Measurements from ENCODE around the gene RCSD1.
"Not testable (repeated sequence)": the region's sequence is repeated elsewhere in the genome, so short reads cannot be mapped to it uniquely, and the experiment has no call there.

RCSD1 gene

DNA sequence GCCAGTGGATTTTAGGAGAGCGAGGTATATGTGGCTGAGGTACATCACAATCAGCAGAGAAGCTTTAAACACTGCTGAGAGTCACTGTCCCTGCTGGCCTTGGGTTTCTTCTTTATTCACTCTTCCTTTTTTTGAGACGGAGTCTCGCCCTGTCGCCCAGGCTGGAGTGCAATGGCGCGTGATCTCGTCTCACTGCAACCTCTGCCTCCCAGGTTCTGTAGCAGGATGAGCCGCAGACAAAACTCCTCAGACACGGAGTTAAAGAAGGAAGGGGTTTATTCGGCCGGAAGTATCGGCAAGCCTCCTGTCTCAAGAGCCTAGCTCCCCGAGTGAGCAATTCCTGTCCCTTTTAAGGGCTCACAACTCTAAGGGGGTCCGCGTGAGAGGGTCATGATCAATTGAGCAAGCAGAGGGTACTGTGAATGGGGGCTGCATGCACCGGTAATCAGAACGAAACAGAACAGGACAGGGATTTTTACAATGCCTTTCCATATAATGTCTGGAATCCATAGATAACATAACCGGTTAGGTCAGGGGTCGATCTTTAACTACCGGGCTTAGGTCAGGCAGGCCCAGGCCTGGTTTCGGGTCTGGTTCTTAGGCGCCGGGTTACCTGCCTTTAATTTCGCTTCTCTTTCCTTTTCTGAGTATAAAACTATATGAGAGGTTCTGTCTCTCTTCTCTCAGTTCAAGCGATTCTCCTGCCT lies 89.8 kb downstream of the RCSD1 start:
- DNase-seq, result not testable (repeated sequence)

GRCh38 chr1:167720965-167721616 lies 91.1 kb downstream of the RCSD1 start:
- DNase-seq, result peak; percentile 19 to 56

GRCh38 chr1:167721617-167722151 lies 91.7 kb downstream of the RCSD1 start, which contains the start of gene MPZL1:
TSS of gene MPZL1 (plus strand) at chr1:167721982. CDS start at chr1:167722152, 170 bp downstream.
- peak; percentile 57 to 85 for DNase-seq

DNA sequence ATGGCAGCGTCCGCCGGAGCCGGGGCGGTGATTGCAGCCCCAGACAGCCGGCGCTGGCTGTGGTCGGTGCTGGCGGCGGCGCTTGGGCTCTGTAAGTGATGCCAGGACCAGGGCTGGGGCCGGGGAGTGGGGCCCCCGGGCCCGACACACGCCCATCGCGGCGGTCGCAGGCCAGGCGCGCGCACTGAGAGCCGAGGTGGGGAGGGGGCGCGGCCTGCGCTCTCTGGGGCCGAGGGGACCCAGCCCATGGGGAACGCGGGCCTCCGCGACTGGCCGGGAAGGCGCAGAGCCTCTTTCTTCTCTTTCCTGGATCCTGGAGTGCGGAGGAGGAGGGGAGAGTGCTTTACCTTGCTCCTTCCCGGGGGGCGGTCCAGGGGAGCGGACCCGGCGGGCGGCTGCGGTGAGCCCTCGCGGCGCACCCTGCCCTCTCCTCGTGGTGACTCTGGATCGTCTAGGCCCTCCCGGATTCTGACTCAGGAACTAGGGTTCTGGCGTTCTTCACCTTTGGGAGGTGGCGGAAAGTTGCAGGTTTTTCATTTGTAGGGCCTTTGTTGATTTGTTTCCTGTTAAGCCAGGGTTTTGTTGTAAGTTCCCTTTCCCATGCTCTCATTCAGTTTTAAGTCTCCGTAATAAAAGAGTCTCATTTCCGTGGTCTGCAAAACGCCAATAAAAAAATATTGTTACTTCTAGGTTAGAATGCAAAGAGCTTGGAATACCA lies 92.3 kb downstream of the RCSD1 start:
- DNase-seq, result peak in 1 of 2 experiments; percentile 47

DNA sequence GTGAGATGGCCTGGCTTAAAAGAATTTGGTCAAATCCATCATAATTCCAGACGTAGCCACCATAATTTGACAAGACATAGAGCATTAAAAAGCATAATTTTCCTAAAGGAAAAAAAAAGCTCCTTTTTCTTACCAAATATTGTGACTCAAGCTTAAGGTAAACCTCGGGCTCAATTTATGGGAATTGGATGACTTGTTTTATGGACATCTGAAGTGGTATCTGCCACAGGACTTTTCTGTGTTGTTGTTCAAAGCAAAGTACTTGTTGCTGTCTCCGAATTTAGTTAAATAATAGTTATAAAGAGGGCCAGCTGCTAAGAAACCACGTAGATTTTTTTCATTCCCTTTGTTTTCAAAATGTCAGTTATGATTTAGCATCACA lies 92.8 kb downstream of the RCSD1 start:
- no peak for DNase-seq

DNA sequence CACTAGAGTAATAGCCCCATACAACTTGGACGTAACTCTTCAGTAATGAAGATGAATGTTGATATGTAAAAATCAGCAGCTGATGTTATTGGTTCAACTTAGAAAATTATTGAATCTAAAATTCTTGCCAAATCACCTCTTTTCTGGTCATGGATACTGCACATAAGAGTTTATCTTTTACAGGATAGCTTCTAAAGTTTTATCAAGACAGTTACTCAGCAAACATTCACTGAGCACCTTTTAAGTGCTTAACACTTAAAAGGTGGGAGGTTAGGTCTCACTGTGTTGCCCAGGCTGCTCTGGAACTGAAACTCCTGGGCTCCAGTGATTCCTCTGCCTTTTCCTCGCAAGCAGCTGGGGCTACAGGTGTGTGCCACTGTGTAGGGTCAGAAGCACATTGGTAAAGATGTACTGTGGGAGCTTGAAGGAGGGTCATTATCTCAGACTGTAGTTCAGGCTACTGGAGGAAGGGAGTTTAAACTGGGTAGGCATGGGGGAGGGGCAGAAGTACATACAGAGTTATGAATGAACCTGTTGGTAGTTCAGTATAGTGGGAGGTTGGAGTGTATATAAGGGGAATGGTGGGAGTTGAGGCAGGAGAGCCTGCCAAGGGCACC lies 93.8 kb downstream of the RCSD1 start:
- DNase-seq, result no peak

GRCh38 chr1:167726008-167726407 lies 96.0 kb downstream of the RCSD1 start:
- no peak for DNase-seq

DNA sequence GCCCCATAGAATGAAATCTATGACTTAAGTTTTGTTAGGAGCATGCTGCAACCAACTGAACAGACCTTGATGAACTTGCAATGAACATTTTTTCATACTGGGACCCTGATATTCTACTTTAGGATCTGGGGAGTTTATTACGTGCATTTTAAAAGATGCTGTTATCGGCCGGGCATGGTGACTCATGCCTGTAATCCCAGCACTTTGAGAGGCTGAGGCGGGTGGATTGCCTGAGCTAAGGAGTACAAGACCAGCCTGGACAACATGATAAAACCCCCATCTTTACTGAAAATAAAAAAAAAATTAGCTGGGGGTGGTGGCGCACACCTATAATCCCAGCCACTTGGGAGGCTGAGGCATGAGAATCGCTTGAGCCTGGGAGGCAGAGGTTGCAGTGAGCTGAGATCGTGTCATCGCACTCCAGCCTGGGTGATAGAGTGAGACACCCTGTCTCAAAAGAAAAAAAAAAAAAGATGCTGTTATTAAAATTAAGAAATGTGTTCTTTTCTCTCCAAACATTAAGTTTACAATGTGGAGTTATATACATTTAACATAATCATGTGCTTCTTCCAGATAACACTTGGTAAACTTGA lies 98.9 kb downstream of the RCSD1 start:
- DNase-seq, result no peak

DNA sequence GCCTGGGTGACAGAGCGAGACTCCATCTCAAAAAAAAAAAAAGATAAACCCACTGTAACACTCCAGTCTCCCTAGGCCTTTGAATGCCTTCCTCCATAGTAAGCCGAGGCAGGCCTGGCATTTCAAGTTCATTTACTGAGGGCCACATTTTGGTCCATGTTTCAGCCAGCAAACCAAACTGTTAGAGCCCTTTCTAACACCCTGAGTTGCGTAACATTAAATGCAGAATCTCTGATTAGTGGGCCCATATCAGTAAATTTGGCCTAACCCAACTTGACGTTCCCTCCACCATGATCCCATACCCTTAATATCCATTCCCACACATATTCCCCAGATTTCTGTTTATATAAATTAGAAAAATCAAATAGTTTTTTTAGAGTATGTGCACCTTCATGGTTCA lies 104.2 kb downstream of the RCSD1 start:
- no peak for DNase-seq

GRCh38 chr1:167734841-167735240 lies 104.8 kb downstream of the RCSD1 start:
- no peak for DNase-seq

DNA sequence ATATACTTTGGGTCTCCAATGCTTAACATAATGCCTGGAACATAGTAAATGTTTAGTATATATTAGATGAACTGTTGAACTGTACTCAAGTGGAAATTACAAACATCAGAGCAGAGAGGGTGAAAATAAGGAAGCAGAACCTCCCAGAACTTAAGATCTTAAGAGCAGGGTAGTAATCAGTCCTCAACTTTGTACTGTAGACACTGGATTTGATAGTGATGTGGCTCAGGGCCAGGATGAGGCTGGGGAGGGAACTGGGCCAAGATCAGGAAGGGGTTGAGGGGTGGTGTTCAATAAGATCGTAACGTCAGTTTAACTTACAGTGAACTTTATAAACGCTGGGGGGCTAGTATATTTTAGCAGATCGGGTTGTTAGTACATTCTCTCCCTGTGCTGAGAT lies 107.1 kb downstream of the RCSD1 start:
- no peak for DNase-seq

DNA sequence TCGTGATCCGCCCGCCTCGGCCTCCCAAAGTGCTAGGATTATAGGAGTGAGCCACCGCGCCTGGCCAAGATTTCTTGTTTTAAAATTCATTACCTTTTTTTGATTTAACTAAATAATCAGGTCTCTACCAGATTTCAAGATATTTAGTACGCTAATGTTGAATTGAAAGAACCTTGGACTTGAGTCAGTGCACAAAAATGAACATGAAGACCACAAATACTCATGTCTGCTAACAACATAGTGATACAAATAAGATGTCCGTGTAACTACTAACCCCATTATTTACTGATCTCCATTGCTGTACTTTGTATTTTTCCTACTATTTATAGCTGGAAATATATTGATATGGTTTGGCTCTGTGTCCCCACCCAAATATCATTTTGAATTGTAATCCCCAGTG lies 108.1 kb downstream of the RCSD1 start:
- no peak for DNase-seq

DNA sequence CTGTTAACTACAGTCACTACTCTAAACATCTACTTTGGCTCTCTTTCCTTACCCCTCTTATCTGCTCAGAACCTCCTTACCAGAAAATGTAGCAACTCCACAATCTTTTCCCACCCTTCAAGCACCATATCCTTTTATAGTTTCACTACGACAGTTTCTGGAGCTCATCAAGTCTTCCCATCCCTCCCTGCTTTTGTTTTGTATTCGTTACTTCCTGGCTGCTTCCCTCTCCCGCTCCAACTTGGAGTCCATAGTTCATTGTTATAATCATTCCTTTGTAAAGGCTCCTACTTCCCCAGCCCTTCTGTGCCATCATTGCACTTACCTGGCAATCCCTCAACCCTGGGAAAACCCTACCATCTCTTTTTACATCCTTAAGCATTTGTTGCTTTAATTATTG lies 109.7 kb downstream of the RCSD1 start:
- no peak for DNase-seq

DNA sequence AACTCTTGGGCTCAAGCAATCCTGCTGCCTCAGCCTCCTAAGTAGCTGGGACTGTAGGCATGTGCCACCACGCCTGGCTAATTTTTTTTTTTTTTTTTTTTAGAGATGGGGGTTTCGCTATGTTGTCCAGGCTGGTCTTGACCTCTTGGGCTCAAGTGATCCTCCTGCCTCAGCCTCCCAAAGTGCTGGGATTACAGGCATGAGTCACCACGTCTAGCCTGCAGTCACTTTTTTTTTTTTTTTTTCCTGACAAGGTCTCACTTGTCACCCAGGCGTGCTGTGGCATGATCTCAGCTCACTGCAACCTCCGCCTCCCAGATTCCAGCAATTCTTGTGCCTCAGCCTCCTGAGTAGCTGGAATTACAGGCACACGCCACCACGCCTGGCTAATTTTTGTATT lies 111.1 kb downstream of the RCSD1 start:
- not testable (repeated sequence) for DNase-seq

DNA sequence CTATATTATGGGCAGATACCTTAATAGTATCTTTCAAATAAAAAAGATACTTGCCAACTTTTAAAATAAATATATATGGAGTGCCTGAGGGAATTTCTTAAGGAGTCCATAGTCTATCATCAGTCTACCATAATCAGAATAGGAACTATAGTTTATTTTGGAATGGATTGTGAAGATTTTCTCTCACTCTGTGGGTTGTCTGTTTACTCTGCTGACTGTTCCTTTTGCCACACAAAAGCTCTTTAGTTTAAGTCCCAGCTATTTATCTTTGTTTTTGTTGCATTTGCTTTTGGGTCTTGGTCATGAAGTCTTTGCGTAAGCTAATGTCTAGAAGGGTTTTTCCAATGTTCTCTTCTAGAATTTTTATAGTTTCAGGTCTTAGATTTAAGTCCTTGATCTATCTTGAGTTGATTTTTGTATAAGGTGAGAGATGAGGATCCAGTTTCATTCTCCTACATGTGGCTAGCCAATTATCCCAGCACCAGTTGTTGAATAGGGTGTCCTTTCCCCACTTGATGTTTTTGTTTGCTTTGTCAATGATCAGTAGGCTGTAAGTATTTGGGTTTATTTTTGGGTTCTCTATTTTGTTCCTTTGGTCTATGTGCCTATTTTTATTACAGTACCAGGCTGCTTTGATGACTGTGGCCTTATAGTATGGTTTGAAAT lies 112.5 kb downstream of the RCSD1 start:
- DNase-seq, result not testable (repeated sequence)

DNA sequence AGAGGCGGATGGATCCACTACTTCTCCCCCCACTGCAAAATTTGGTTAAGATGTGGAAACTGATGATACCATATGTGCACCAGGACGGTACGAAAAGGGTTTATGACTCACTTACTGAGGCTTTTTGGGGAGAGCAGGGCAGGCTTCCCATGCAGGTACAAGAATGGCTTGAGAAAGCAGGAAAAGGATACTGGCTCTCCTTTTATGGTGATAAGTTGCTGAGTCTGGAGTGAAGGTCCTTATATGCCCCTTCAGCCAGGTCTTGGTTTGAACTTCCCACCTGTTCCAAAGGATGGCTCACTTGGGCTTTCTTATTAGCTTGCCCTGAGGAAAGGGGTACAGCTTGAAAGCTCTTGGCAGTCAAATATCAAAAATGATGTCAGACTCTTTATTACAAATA lies 114.9 kb downstream of the RCSD1 start:
- DNase-seq, result no peak

GRCh38 chr1:167746013-167746672 lies 116.1 kb downstream of the RCSD1 start:
- no peak for DNase-seq

DNA sequence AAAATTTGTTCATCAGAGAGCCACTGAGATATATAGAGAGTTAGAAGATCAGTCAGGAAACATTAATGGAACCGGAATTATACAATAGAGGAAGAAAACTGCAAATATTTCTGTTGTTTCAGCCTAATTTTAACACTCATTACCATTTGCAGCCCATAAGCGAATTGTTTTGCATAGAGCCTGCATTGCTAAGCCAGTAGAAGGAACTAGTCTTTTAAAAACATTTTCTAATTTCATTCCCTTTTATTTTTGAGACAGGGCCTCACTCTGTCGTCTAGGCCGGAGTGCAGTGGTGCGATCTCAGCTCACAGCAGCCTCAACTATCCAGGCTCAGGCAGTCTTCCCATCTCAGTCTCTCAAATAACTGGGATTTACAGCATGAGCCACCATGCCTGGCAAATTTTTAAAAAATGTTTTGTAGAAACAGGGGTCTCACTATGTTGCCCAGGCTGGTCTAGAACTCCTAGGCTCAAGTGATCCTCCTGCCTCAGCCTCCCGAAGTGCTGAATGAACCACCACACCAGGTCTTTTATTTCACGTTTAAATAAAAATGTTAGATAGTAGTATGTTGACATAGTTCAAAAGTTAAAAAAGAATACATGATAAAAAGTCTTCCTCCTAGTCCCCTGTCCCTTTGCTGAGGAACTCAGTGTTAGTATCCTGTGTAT lies 117.1 kb downstream of the RCSD1 start:
- no peak for DNase-seq

DNA sequence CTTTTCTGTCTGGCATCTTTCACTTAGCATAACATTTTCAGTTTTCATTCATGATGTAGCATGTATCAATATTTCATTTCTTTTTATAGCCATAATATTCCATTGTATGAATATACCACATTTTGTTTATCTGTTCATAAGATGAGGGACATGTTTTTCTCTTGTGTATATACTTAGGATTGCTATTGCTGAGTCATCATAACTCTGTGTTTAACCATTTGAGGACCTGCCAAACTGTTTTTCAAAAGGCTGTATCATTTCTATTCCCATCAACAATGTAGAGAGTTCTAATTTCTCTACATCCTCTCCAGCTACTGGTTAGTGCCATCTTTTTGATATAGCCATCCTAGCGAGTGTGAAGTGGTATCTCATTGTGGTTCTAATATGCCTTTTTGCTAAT lies 118.0 kb downstream of the RCSD1 start:
- DNase-seq, result no peak

GRCh38 chr1:167748906-167749305 lies 118.9 kb downstream of the RCSD1 start:
- DNase-seq, result no peak

- no peak for DNase-seq
These were observed 119.7 kb downstream of the RCSD1 start for GRCh38 chr1:167749741-167750140.

All from NCI-H524 (cell line).